HEK293 (cell line): ENCODE measurements around the gene GPR146.

Experiments
- CTCF ChIP-seq: fragments of 450-650 bp; formaldehyde crosslinking; IDR thresholded peaks from 2 replicates; pipeline ENCODE4 v1.5.1; 2016; ENCODE audit warnings: missing biosample characterization, missing genetic modification characterization
- PBX3 ChIP-seq: sonication (generic); formaldehyde crosslinking; IDR thresholded peaks from 2 replicates; pipeline ENCODE4 v1.8.1; 2022; ENCODE audit warnings: mild to moderate bottlenecking, moderate library complexity, missing genetic modification reagents
- RBAK ChIP-seq: fragments of 450-650 bp; formaldehyde crosslinking; IDR thresholded peaks from 2 replicates; pipeline ENCODE4 v1.5.1; 2016; ENCODE audit warnings: missing biosample characterization, missing genetic modification characterization
- REST ChIP-seq: fragments of 450-650 bp; formaldehyde crosslinking; IDR thresholded peaks from 2 replicates; pipeline ENCODE4 v1.5.1; 2016; ENCODE audit warnings: missing biosample characterization, missing genetic modification characterization
- ZBTB26 ChIP-seq: fragments of 450-650 bp; formaldehyde crosslinking; optimal IDR thresholded peaks from 2 replicates; pipeline ENCODE3; 2016; ENCODE audit warnings: missing biosample characterization, mild to moderate bottlenecking, missing genetic modification characterization
- ZNF223 ChIP-seq: fragments of 450-650 bp; formaldehyde crosslinking; IDR thresholded peaks from 2 replicates; pipeline ENCODE4 v1.5.1; 2016; ENCODE audit warnings: missing biosample characterization, missing genetic modification characterization
- ZNF23 ChIP-seq: fragments of 450-650 bp; formaldehyde crosslinking; IDR thresholded peaks from 2 replicates; pipeline ENCODE4 v1.5.1; 2016; ENCODE audit warnings: missing biosample characterization, missing genetic modification characterization, borderline replicate concordance
- ZNF558 ChIP-seq: fragments of 450-650 bp; formaldehyde crosslinking; IDR thresholded peaks from 2 replicates; pipeline ENCODE4 v1.5.1; 2016; ENCODE audit warnings: missing biosample characterization, missing genetic modification characterization
- ZSCAN30 ChIP-seq: fragments of 450-650 bp; IDR thresholded peaks from 2 replicates; pipeline ENCODE4 v1.5.1; 2018; ENCODE audit warnings: missing biosample characterization, mild to moderate bottlenecking, missing genetic modification characterization, moderate library complexity

- TF ChIP-seq CTCF (no peak), ZSCAN30 (tag by site-specific recombination) (no peak), ZNF23 (tag by site-specific recombination) (no peak), RBAK (no peak), ZBTB26 (no peak), ZNF558 (tag by site-specific recombination) (no peak), REST (tag by site-specific recombination) (no peak), ZNF223 (tag by site-specific recombination) (no peak), PBX3 (CRISPR knock-in tag) (no peak)
These were observed 62.6 kb downstream of the GPR146 start for GRCh38 chr7:1106793-1107421.
